ENCODE measurements around the gene TMEM237. TPM values are rescaled to one million over a fixed set of nuclear protein-coding genes. Genes with fewer than 3 reads are reported as not detected.
A peak's percentile ranks its signal among the peaks of the same experiment; 100 is the strongest.
"Not testable (repeated sequence)": the region's sequence is repeated elsewhere in the genome, so short reads cannot be mapped to it uniquely, and the experiment has no call there.

TMEM237 gene, protein sequence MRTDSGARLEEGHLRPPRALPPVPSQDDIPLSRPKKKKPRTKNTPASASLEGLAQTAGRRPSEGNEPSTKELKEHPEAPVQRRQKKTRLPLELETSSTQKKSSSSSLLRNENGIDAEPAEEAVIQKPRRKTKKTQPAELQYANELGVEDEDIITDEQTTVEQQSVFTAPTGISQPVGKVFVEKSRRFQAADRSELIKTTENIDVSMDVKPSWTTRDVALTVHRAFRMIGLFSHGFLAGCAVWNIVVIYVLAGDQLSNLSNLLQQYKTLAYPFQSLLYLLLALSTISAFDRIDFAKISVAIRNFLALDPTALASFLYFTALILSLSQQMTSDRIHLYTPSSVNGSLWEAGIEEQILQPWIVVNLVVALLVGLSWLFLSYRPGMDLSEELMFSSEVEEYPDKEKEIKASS
- 10 to 100 TPM; 14.3 to 14.8 TPM for total RNA-seq
- long read RNA-seq, partial matches to known transcripts: 2 of 12 reads
- long read RNA-seq, other reads (novel, unspliced or antisense): 7 of 12 reads

DNA sequence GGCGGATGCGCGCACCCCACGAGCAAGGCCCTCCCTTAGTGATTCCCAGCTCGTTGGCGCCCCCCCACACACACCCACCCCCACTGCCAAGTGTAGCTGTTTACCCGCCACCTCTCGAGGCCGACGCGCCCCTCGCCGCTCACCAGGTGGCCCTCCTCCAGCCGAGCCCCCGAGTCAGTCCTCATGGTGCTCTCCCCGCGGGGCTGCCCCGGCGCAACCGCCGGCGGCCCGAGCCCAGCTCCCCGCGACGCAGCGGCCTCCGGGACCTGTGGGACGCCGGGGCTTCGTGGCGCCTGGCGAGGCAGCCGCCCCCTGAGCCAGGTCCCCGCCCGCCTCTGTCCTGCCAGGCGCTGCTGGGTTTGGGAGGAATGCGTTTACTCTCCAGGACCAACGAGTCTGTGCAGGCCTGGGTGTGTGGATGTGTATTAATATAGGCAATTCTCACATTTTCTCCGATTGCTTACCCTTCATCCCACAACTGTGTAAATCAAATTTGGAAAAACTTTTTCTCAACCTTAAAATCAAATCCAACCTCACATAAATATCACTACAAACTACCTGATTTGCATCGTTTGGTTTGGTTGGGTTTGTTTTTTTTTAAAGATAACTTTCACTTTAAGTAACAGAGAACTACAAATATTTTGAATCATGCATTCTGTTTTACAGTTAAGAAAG, at the start of gene TMEM237:
Gene TMEM237, minus strand, starts transcription at position 288 of the 675 bp plus-strand sequence. Its CDS starts 103 bp downstream, at position 185.
- peak; percentile 82 to 87 for ATAC-seq
- intact Hi-C loops (cut with DNase I): no loop called here
- peak; percentile 45 for DNase-seq

DNA sequence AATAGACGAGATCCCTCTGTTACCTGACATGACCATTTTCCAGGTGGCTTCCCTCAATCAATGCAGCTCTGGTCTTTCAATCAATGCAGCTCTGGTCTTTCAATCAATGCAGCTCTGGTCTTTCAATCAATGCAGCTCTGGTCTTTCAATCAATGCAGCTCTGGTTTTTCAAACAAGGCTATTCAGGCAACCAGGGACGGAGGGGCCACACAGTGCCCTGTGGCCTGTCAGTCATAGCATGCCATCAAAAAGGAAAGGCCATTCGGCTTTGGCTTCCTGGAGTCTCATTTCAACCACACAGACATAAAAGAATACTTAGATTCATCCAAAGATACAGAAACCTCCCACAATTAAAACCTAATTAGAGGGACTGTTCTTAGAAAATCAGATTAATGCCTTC, 41.9 kb upstream of the TMEM237 start:
- no peak for DNase-seq
- ATAC-seq: no peak
- intact Hi-C loops (cut with DNase I): no loop called here

DNA sequence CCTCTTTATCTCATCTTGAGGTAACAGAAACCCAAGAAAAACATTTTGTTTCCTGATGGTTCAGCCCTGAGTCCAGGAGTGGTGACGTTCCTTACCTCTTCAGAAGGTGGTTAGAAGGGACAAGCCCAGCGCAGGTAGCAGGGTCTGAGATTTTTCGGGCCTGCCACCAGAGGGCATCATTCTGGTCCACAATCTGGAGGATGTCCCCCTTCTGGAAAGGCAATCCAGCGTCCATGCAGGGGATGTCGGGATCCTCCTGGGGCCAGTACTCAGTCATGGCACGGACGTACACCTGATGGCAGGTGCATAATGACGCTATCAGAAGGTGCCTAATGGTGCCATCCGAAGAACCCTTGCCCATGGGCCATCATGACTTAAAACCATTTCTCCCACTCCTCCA, 37.4 kb upstream of the TMEM237 start:
- DNase-seq (no peak), ATAC-seq (no peak)
- intact Hi-C loops (cut with DNase I): no loop called here

DNA sequence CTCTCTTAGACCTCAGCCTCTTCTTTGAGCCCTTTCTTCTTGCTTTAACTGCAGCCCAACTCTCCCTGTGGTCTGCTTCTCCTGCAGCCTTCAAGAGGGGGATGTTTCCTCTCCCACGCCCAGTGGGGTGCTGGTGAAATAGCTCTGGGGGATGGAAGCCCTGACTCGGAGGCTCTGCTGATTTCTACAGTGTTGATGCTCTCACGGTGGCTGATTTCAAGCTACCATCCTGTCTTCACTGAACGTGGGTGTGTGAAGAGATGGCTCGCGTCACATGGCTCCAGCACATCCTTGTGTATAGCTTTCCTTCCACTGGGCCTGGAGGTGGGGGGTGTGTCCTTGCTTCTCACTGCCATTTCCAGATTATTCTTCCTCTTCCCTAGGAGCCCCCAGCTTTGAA, 35.1 kb upstream of the TMEM237 start:
- intact Hi-C loops (cut with DNase I): no loop called here
- DNase-seq (no peak), ATAC-seq (no peak)

DNA sequence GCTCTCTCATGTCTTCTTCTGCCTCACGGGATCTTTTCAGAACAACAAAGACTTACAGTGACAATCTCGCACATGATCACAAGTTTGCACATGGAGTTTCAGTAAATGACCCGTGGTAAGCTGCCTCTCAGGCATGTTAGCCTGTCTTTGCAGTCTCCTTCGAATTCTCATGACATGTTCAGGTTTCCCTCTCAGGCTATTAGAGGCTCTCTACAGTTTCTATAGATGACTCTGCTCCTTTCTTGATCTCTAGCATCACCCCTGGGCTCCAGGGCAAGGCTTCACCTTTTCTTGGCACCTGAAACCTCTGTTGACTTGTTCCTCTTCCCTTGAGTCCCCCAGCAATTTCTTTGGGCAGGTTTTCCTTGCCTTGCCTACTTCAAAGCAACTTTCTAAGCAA, 32.2 kb upstream of the TMEM237 start:
- no peak for ATAC-seq
- DNase-seq: no peak

DNA sequence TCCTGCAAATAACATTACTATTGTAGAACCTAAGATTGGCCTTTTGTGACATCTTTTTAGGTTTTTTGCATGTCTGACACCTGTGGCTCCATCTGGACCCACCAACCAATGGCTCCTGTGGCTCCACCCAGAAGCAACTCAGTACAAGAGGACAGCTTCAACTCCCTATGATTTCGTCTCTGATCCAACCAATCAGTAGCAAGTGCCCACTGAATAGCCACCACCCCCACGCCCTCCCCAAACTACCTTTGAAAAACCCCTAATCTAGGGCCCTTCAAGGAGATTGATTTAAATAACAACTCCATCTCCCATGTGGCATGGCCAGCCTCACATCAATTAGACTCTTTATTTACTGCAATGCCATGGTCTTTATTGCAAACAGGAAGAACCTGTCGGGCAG, 31.5 kb upstream of the TMEM237 start:
- no peak for DNase-seq
- no peak for ATAC-seq
- intact Hi-C loops (cut with DNase I): no loop called here

More for the DNA sequence above, 32.2 kb upstream of the TMEM237 start:
- intact Hi-C loops (cut with DNase I): no loop called here

DNA sequence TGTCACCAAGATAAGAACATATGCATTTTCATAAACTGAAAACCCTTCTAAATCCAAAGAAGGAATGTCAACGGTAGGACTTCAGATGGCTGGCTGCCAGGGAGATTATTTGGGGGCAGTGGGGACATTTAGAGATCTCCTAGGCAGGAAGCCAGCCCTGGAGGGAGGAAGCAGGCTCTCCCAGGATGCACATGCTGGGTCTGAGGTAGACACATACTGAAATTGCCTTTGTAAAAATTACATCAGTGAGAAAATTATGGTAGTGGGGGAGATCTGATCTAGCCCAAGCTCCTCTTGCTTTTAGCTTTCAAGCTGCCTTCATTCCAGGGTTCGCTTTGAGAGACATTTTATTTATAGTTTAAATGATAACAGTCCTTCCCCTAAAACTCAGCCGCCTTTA, 31.0 kb upstream of the TMEM237 start:
- ATAC-seq: no peak
- no peak for DNase-seq
- intact Hi-C loops (cut with DNase I): no loop called here

DNA sequence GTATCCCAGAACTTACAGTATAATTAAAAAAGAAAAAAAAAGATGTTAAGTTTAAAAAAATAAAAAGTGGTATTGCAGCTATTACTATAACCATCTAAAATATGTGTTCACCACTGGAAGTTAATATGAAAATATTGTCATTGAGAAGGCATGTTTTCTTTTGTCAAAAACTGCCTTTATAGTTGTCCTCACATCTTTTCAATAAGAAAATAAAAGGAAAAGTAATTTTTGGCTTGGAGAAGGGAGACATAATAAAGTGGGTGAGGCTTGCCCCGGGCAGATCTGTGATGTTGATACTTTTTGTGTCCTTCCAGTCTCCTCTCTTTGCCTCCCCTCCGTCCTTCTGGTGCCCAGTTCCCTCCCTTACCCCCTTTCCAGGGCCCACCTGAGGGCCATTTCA, 30.2 kb upstream of the TMEM237 start:
- ATAC-seq (no peak), DNase-seq (no peak)
- intact Hi-C loops (cut with DNase I): no loop called here

DNA sequence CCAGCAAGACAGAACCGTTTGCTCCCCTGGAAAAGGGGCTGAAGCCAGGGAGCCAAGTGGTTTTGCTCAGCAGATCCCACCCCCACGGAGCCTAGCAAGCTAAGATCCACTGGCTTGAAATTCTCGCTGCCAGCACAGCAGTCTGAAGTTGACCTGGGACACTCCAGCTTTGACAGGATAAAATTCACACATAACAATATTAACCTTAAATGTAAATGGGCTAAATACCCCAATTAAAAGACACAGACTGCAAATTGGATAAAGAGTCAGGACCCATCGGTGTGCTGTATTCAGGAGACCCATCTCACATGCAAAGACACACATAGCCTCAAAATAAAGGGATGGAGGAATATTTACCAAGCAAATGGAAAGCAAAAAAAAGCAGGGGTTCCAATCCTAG, 27.9 kb upstream of the TMEM237 start:
- ATAC-seq; intact Hi-C loops (cut with DNase I); DNase-seq: not testable (repeated sequence)

DNA sequence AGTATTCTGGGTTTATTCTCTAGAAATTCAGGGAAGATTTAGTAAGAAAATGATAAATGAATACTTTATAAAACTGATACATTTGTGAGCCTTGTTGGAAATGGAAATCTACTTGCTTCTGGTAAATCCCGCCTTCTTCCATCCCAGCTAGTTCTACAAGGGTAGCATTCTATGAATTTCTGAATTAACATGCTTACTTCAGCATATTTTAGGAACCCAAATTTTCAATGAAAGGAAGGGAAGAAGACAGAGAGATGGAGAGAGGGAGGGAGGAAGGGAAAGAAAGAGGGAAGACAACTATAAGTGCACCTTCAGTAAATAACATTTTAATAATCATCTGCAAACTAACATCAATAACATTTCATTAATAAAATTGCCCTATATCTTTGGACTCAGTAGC, 26.6 kb upstream of the TMEM237 start:
- intact Hi-C loops (cut with DNase I): no loop called here
- DNase-seq (no peak), ATAC-seq (no peak)

DNA sequence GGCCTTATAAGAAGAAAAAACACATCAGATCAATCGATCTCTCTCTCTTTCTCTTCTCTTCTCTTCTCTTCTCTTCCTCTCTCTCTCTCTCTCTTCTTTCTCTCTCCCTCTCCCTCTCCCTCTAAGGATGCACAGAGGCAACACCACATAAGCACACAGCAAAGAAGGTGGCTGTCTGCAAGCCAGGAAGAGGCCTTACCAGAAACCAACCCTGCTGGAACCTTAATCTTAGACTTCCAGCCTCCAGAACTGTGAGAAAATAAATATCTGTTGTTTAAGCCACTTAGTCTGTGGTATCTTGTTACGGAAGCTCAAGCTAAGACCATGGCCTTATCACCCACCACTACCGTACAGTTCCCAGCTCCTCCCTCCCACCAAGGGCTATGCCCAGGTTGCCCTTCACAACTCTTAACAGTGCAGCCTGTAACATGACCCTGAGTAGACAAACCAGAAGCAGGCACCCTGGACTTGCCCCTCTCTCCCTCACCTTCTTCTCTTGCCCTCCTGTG, 25.2 kb upstream of the TMEM237 start:
- intact Hi-C loops (cut with DNase I): no loop called here
- no peak for DNase-seq
- no peak for ATAC-seq

DNA sequence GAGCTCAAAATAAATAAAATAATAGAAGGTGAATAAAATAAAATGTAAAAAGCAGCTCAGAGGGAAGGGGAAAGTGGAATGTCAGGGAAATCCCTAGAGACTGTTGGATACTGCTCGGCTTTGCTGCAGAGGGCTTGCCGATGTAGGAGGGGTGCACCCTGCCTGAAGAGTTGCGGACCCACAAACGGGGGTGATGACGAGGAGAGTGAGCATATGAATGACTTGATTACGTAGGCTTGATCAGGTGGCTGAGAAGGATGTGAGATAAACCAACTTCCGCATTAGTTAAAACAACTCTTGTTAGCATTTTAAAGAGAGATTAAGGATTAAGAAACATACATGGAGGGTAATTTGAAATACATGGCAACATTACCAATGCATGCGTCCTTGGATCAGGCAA, 21.0 kb upstream of the TMEM237 start:
- intact Hi-C loops (cut with DNase I): no loop called here
- ATAC-seq (no peak), DNase-seq (no peak)

DNA sequence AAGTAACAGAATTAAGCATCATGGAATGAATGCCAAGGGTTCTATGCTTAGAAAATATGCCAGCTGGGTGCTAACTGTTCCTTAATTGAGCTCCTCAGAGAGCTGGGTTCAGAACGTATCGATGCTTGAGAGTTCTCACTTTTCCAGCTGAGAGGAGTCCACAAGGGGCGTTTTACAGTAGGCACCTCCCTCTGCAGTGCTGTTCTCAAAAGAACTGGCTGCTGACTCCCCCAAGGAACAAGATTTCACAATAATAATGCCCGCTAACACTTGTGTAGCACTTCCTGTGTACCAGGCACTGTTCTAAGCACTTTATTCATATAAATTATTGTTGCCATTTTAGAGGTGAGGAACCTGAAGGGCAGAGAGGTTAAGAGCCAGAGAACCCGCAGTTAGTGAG, 18.1 kb upstream of the TMEM237 start:
- intact Hi-C loops (cut with DNase I): no loop called here
- no peak for DNase-seq
- ATAC-seq: no peak

DNA sequence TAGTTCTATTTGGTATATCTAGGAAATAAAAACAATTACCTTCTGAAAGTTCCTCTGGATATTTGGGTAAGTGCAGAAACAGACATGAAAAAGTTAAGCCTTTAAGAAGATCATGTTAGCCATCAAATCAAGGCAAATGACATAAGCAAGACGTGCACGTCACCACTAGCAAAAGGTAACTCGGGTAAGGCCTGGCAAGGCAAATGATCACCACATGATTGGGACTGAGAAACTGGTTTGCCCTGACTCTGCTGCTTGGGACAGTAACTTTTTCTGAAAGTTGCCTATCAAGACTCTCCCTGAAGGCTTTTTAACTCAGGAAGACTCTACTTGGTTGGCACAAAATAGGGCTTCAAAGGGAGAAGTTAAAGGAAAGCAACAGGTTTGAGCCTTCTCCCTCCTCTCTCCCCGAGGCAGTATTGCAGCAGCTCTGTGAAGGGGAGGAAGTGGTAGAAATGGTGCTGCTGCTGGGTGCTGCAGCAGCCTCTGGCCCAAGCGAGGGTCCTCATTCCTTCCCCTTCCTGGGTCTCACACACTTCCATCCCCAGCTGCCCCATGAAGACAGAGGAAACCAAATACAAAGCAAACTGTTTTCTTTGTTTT, 17.1 kb upstream of the TMEM237 start:
- intact Hi-C loops (cut with DNase I): no loop called here
- no peak for DNase-seq
- ATAC-seq: no peak

DNA sequence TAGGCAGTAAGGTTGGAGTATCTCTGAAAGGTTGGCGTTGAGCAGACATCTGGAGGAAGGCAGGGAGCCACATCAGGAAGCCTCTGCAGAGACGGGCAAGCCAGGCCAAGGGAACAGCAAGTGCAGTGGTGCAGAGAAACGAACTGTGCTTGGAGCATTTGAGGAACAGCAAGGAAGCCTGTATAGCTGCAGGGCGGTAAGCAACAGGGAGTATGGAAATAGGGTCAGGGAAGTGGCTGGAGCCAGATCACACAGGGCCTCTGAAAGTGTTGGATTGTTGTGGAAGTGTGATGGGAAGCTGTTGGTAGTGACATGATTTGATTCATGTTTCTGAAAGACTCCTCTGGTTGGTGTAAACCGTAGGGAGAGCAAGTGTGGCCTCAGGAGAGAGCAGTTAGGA, 13.4 kb upstream of the TMEM237 start:
- no peak for ATAC-seq
- no peak for DNase-seq
- intact Hi-C loops (cut with DNase I): no loop called here

DNA sequence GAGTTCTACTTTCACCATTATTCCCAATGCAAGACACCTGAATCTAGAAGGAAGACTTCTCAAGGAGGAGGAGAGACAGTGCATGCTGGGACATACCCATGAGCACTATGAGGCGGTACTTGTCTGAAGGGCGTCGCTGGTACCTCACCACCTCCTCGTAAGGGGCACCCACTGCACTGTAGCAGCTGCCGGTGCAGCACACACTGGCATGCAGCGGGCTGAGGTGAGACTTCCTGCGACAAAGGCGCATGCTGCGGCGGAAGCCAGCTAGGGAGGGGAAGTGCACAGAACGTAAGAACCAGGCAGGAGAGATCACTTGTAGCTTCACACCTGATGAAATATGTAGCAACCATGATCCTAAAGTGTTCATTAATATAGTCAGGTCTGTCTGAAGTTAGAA, 12.8 kb upstream of the TMEM237 start:
- peak in 1 of 2 donors; percentile 35 for ATAC-seq
- intact Hi-C loops (cut with DNase I): no loop called here

DNA sequence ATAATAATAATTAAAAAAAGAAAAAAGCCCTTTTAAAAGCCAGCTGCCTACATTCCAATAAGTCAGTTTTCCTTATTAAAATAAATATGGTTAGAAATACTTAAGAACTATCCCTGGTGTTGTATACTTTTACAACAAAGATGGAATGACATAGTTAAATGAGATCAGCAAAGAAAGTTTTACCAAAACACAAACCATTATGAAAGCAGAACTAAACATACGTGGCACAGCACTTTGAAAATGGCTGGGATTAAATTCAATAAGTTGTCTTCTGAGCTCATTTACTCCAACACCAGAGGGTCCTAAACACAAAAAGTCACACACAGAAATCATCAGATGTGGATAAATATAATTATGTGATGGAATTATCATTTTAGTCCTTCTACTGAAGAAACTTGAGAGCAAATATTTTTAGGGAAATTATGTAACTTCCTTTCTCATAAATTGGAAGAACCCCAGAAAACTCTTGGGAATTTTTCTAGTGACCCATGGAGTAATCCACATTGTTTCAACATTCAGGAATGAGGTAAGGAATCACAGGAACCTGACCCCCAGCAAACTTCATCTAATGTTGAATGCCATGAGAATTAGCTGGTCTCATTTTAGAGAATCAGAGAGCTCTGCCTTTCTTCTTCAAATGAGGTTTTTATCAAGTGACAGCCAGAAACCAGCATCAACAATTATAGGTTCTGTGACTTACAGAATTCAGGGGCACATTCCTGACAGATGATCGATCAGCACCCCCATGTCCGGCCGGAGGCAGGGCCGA, 11.5 kb upstream of the TMEM237 start:
- ATAC-seq (no peak), DNase-seq (no peak)
- intact Hi-C loops (cut with DNase I): no loop called here

More for the DNA sequence above, 12.8 kb upstream of the TMEM237 start:
- DNase-seq: no peak

DNA sequence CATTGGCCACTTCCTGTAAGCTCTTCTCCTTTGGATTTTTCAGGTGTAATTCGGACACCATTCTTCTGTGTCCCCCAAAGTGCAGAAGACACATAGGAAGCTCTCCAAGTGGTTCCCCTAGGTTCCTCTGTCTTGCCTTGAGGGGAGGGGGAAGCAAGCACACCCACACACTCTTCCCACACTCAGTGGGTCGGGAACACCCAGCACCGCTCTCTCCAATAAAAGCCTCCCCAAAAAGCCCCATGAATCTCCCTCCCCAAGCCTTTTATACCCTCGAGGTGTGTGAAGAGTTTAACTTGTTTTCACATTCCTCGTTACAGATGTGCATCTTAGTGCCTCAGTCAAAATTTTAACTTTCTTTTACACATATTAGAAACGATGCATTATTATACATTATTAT, 9.9 kb upstream of the TMEM237 start:
- intact Hi-C loops (cut with DNase I): no loop called here
- no peak for DNase-seq
- no peak for ATAC-seq

DNA sequence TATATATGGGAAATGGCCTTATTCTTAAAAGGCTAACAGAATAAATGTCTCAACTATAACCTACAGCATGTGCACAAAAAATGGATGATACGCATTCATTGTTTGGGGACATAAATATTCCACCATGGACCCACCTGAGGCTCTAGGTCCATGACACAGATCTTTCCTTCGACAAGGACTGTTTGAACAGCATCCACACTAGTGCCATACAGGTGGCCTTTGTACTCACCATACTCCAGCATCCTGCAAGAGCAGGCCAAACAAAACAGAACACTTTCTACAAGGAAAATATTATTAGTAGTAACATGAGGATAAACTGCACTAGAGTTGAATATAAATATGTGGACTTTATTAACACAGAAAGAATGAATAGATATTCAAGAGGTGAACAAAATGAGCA, 6.1 kb upstream of the TMEM237 start:
- intact Hi-C loops (cut with DNase I): no loop called here
- ATAC-seq (no peak), DNase-seq (no peak)

Measured in left cardiac atrium (tissue), 4 donors.